Tibial nerve (tissue), 3 donors: Measurements from ENCODE around the gene MAT1A.

ENCODE experiments used
- CTCF ChIP-seq, 5 experiments: fragments of 200-600 bp in 3 of 5; fragments of 450-650 bp in 2 of 5; sonication (generic) in 3 of 5; IDR thresholded peaks; one replicate each; pipeline ENCODE4 v1.5.1; 2016 to 2019; ENCODE audit warnings: antibody characterized with exemption in 5 of 5, mild to moderate bottlenecking in 3 of 5, moderate library complexity in 2 of 5
- POLR2A ChIP-seq, 2 donors: fragments of 450-650 bp; IDR thresholded peaks; one replicate each; pipeline ENCODE4 v1.6.1; 2017; ENCODE audit warnings: antibody characterized with exemption in 2 of 2, mild to moderate bottlenecking in 2 of 2, moderate library complexity in 2 of 2

GRCh38 chr10:80318742-80319141, 29.3 kb upstream of the MAT1A start:
- TF ChIP-seq CTCF (IDR thresholded peaks at IDR 0.05) (no peak), POLR2A (IDR thresholded peaks at IDR 0.05) (no peak)
